Liver (tissue), 9 donors: ENCODE results near the gene UNC93B1. TPM values are rescaled to one million over a fixed set of nuclear protein-coding genes. Genes with fewer than 3 reads are reported as not detected.

Source experiments
- DNase-seq: peaks from one replicate; pipeline ENCODE4 v3.0.0-alpha.2; 2017; ENCODE audit warnings: low spot score
- H3K27ac ChIP-seq, 2 donors: one replicate each; pipeline ENCODE4 v1.7.0; 2013; ENCODE audit warnings: inconsistent platforms in 2 of 2, low read length in 2 of 2, control low read depth in 1 of 2, low read depth in 1 of 2, mild to moderate bottlenecking in 1 of 2
- H3K27me3 ChIP-seq, 4 donors: one replicate each; pipeline versions ENCODE4 v1.6.1 to v1.7.0; 2013; ENCODE audit warnings: low read length in 3 of 4, inconsistent platforms in 1 of 4, mild to moderate bottlenecking in 1 of 4, moderate library complexity in 1 of 4; ENCODE audit not compliant: control insufficient read depth in 4 of 4, insufficient read depth in 4 of 4
- H3K36me3 ChIP-seq, 4 donors: one replicate each; pipeline versions ENCODE4 v1.6.1 to v1.7.0; 2013; ENCODE audit warnings: low read length in 3 of 4, mild to moderate bottlenecking in 3 of 4, low read depth in 1 of 4, moderate library complexity in 1 of 4; ENCODE audit not compliant: control insufficient read depth in 4 of 4, insufficient read depth in 3 of 4
- H3K4me1 ChIP-seq, 4 donors: one replicate each; pipeline versions ENCODE4 v1.6.1 to v1.7.0; 2013; ENCODE audit warnings: low read length in 3 of 4, mild to moderate bottlenecking in 3 of 4, moderate library complexity in 1 of 4; ENCODE audit not compliant: control insufficient read depth in 4 of 4, insufficient read depth in 4 of 4
- H3K4me3 ChIP-seq, 3 donors: one replicate each; pipeline versions ENCODE4 v1.6.1 to v1.7.0; 2013; ENCODE audit warnings: low read length in 3 of 3, control low read depth in 1 of 3, low read depth in 1 of 3, mild to moderate bottlenecking in 1 of 3
- H3K9ac ChIP-seq, 2 donors: one replicate each; pipeline ENCODE4 v1.7.0; 2013; ENCODE audit warnings: low read length in 2 of 2, mild to moderate bottlenecking in 2 of 2, moderate library complexity in 2 of 2, control low read depth in 1 of 2, low read depth in 1 of 2
- H3K9me3 ChIP-seq, 4 donors: one replicate each; pipeline versions ENCODE4 v1.6.1 to v1.7.0; 2013; ENCODE audit warnings: low read length in 3 of 4; ENCODE audit not compliant: control insufficient read depth in 4 of 4
- EGR1 ChIP-seq, 2 donors: IDR thresholded peaks; 2 replicates each; pipeline ENCODE4 v1.6.1; 2016 to 2018; ENCODE audit warnings: antibody characterized with exemption in 2 of 2, low read depth in 2 of 2
- FOXA1 ChIP-seq: IDR thresholded peaks from 2 replicates; pipeline ENCODE4 v1.6.1; 2016; ENCODE audit warnings: antibody characterized with exemption
- FOXA2 ChIP-seq: IDR thresholded peaks from 2 replicates; pipeline ENCODE4 v1.6.1; 2016; ENCODE audit warnings: antibody characterized with exemption
- GABPA ChIP-seq, 2 donors: IDR thresholded peaks in 1 of 2; conservative IDR thresholded peaks in 1 of 2; 2 replicates each; pipeline ENCODE4 v1.6.1; 2016; ENCODE audit warnings: antibody characterized with exemption in 2 of 2, mild to moderate bottlenecking in 1 of 2, moderate library complexity in 1 of 2
- HNF4A ChIP-seq, 2 donors: conservative IDR thresholded peaks; 2 replicates each; pipeline ENCODE4 v1.6.1; 2016; ENCODE audit warnings: antibody characterized with exemption in 2 of 2, mild to moderate bottlenecking in 2 of 2
- HNF4G ChIP-seq: IDR thresholded peaks from 2 replicates; pipeline ENCODE4 v1.6.1; 2016; ENCODE audit warnings: antibody characterized with exemption
- JUND ChIP-seq, 2 donors: IDR thresholded peaks; 2 replicates each; pipeline ENCODE4 v1.6.1; 2016; ENCODE audit warnings: antibody characterized with exemption in 2 of 2
- NR2F2 ChIP-seq: IDR thresholded peaks from 2 replicates; pipeline ENCODE4 v1.6.1; 2016; ENCODE audit warnings: antibody characterized with exemption
- RAD21 ChIP-seq, 2 donors: IDR thresholded peaks; 2 replicates each; pipeline ENCODE4 v1.6.1; 2016; ENCODE audit warnings: antibody characterized with exemption in 2 of 2, mild to moderate bottlenecking in 2 of 2
- RXRA ChIP-seq, 2 donors: IDR thresholded peaks; 2 replicates each; pipeline ENCODE4 v1.6.1; 2017 to 2018; ENCODE audit warnings: antibody characterized with exemption in 2 of 2, mild to moderate bottlenecking in 1 of 2
- SP1 ChIP-seq: IDR thresholded peaks from 2 replicates; pipeline ENCODE4 v1.6.1; 2018; ENCODE audit warnings: antibody characterized with exemption, mild to moderate bottlenecking
- TAF1 ChIP-seq: conservative IDR thresholded peaks from 2 replicates; pipeline ENCODE4 v1.6.1; 2016; ENCODE audit warnings: antibody characterized with exemption, mild to moderate bottlenecking
- YY1 ChIP-seq: IDR thresholded peaks from 2 replicates; pipeline ENCODE4 v1.6.1; 2016; ENCODE audit warnings: antibody characterized with exemption, mild to moderate bottlenecking
- WGBS: extraction: QIAGEN DNeasy Blood & Tissue Kit; methylation state at CpG from one replicate; pipeline ENCODE4 v1.1.7; 2013; 5-methylcytosine and 5-hydroxymethylcytosine counted together
- polyA plus RNA-seq, 2 donors: library from polyadenylated mRNA; stranded (reverse) in 1 of 2; unstranded in 1 of 2; fragments of 200-250 nt in 1 of 2; fragments of >200 nt in 1 of 2; fragmentation: Nextera tagmentation in 1 of 2; extraction: Ambion mirVana in 1 of 2; gene quantifications; one replicate each; pipeline versions ENCODE4 v1.2.1 to v1.2.3, GENCODE V29; 2013 to 2015
- total RNA-seq, 2 donors: library from RNA; depleted of rRNA; stranded (reverse); fragments of >200 nt; gene quantifications; one replicate each; pipeline ENCODE4 v1.2.3, GENCODE V29; 2014
- TF ChIP-seq, protein P1 (sequence below): IDR thresholded peaks from 2 replicates; pipeline ENCODE4 v1.6.1; 2016; ENCODE audit warnings: antibody characterized with exemption
- TF ChIP-seq, protein P2 (sequence below): IDR thresholded peaks from 2 replicates; pipeline ENCODE4 v1.6.1; 2016; ENCODE audit warnings: antibody characterized with exemption, mild to moderate bottlenecking
- TF ChIP-seq, protein P3 (sequence below): IDR thresholded peaks from 2 replicates; pipeline ENCODE4 v1.6.1; 2016; ENCODE audit warnings: antibody characterized with exemption
- TF ChIP-seq, protein P4 (sequence below): IDR thresholded peaks from 2 replicates; pipeline ENCODE4 v1.6.1; 2016; ENCODE audit warnings: antibody characterized with exemption
- TF ChIP-seq, protein P5 (sequence below): fragments of 150-350 bp; IDR thresholded peaks from 2 replicates; pipeline ENCODE4 v1.5.1; 2017; ENCODE audit warnings: improper control_type of control experiment, low read depth, low read length; ENCODE audit not compliant: missing input control
- donor health status: healthy.
- donor health status: healthy.
- donor health status: healthy.
- donor health status: healthy.
- donor health status: healthy.

The UNC93B1 gene
- total and polyA plus RNA-seq, 4 donors, result 9.2 to 19.1 (median 15.0) TPM

DNA sequence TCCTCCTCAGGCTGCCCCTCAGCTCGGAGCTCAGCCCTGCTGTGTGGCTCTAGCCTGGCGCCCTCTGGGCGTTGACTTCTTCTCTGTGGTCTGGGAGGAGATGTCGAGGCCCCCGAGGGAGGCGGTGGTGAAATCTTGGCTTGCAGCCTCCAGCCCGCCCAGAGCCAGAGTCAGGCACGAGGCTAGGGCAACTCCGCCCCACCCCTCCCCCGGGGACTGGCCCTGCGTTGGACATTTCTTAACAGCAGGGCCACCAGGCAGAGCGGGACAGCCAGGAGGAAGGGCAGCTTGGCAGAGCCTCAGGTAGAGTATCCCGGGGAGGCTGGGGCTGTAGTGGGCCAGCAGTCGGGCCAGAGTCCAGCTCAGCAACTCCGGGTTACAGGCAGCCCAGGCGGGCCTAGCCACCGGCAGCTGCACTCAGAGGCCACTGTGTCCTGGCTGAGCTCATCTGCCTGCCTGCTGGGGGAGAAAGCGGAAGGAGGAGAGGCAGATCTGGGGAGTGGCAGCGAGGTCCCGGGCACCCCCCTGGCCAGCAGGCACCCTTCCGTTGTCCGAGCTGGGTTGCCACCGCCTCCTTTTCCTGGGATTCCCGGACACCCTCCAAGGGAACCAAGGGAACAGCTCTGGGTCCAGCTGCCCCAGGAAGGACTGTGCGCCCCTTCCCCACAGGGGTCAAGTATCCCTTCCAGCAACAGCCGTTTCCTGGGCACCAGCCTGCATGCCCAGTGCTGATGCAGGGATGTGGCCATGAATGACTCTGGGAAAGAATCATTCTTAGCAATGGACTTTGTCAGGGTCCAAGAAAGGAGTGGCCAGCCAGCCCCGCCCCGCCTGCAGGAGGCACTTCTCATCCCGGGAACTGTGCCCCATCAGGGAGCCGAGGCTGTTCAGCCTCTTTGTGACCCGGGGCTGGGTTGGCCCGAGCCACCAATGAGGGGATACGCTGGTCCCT lies 6.5 kb upstream of the UNC93B1 start, which contains the start of gene ALDH3B1:
Gene ALDH3B1 (plus strand): TSS at position 238 of the 952 bp plus-strand sequence. CDS start 4,971 bp downstream, outside the sequence.
- 19% methylated on average over 33 of the region's 33 CpGs for WGBS
- TF ChIP-seq GABPA (IDR thresholded peaks at IDR 0.05 in 1 of 2, conservative IDR thresholded peaks at IDR 0.05 in 1 of 2) (no peak), FOXA1 (no peak), HNF4A (conservative IDR thresholded peaks at IDR 0.05) (peak; percentile 87 to 88), RAD21 (IDR thresholded peaks at IDR 0.05) (peak in 1 of 2 donors; percentile 59), RXRA (IDR thresholded peaks at IDR 0.05) (peak; percentile 85 to 89), HNF4G (peak; percentile 49), SP1 (peak; percentile 95), YY1 (peak; percentile 71), EGR1 (IDR thresholded peaks at IDR 0.05; ENCODE audit: low read depth in 2 of 2) (no peak), JUND (IDR thresholded peaks at IDR 0.05) (peak in 1 of 2 donors; percentile 60), NR2F2 (peak; percentile 46), TAF1 (no peak), FOXA2 (no peak)
- TF ChIP-seq, protein P1, sequence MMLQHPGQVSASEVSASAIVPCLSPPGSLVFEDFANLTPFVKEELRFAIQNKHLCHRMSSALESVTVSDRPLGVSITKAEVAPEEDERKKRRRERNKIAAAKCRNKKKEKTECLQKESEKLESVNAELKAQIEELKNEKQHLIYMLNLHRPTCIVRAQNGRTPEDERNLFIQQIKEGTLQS, result no peak
- TF ChIP-seq, protein P2, sequence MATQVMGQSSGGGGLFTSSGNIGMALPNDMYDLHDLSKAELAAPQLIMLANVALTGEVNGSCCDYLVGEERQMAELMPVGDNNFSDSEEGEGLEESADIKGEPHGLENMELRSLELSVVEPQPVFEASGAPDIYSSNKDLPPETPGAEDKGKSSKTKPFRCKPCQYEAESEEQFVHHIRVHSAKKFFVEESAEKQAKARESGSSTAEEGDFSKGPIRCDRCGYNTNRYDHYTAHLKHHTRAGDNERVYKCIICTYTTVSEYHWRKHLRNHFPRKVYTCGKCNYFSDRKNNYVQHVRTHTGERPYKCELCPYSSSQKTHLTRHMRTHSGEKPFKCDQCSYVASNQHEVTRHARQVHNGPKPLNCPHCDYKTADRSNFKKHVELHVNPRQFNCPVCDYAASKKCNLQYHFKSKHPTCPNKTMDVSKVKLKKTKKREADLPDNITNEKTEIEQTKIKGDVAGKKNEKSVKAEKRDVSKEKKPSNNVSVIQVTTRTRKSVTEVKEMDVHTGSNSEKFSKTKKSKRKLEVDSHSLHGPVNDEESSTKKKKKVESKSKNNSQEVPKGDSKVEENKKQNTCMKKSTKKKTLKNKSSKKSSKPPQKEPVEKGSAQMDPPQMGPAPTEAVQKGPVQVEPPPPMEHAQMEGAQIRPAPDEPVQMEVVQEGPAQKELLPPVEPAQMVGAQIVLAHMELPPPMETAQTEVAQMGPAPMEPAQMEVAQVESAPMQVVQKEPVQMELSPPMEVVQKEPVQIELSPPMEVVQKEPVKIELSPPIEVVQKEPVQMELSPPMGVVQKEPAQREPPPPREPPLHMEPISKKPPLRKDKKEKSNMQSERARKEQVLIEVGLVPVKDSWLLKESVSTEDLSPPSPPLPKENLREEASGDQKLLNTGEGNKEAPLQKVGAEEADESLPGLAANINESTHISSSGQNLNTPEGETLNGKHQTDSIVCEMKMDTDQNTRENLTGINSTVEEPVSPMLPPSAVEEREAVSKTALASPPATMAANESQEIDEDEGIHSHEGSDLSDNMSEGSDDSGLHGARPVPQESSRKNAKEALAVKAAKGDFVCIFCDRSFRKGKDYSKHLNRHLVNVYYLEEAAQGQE, result peak; percentile 60
- TF ChIP-seq, protein P3, sequence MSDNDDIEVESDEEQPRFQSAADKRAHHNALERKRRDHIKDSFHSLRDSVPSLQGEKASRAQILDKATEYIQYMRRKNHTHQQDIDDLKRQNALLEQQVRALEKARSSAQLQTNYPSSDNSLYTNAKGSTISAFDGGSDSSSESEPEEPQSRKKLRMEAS, result no peak
- TF ChIP-seq, protein P4, sequence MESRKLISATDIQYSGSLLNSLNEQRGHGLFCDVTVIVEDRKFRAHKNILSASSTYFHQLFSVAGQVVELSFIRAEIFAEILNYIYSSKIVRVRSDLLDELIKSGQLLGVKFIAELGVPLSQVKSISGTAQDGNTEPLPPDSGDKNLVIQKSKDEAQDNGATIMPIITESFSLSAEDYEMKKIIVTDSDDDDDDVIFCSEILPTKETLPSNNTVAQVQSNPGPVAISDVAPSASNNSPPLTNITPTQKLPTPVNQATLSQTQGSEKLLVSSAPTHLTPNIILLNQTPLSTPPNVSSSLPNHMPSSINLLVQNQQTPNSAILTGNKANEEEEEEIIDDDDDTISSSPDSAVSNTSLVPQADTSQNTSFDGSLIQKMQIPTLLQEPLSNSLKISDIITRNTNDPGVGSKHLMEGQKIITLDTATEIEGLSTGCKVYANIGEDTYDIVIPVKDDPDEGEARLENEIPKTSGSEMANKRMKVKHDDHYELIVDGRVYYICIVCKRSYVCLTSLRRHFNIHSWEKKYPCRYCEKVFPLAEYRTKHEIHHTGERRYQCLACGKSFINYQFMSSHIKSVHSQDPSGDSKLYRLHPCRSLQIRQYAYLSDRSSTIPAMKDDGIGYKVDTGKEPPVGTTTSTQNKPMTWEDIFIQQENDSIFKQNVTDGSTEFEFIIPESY, result no peak
- TF ChIP-seq, protein P5, sequence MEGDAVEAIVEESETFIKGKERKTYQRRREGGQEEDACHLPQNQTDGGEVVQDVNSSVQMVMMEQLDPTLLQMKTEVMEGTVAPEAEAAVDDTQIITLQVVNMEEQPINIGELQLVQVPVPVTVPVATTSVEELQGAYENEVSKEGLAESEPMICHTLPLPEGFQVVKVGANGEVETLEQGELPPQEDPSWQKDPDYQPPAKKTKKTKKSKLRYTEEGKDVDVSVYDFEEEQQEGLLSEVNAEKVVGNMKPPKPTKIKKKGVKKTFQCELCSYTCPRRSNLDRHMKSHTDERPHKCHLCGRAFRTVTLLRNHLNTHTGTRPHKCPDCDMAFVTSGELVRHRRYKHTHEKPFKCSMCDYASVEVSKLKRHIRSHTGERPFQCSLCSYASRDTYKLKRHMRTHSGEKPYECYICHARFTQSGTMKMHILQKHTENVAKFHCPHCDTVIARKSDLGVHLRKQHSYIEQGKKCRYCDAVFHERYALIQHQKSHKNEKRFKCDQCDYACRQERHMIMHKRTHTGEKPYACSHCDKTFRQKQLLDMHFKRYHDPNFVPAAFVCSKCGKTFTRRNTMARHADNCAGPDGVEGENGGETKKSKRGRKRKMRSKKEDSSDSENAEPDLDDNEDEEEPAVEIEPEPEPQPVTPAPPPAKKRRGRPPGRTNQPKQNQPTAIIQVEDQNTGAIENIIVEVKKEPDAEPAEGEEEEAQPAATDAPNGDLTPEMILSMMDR, result no peak

More for the DNA sequence above, 6.5 kb upstream of the UNC93B1 start, which contains the start of gene ALDH3B1:
- Histone ChIP-seq H3K9me3 (no peaks in the 10 kb centered on the region), H3K36me3 (no peaks in the 10 kb centered on the region), H3K27me3 (no peaks in the 10 kb centered on the region), H3K9ac (peak within 1 kb of the TSS in 1 of 2 donors; percentile 37), H3K27ac (peak within 1 kb of the TSS; percentile 82 to 86), H3K4me1 (peaks cover 6 to 28% (median 22%) of the 10 kb centered on the region in 4 donors), H3K4me3 (peak within 1 kb of the TSS in 2 of 3 donors; percentile 23 to 27)
- peak; percentile 87 for DNase-seq
